IMR-90 (cell line): ENCODE data around the gene TPST1. TPM values are rescaled to one million over a fixed set of nuclear protein-coding genes. Genes with fewer than 3 reads are reported as not detected.
A peak's percentile ranks its signal among the peaks of the same experiment; 100 is the strongest.

Experiments used
- ATAC-seq: fragments of 200-7000 bp; cut with Tn5 transposase; 2 replicates; pipeline ENCODE4 v1.9.1; 2020; ENCODE audit warnings: low read depth, mild to moderate bottlenecking, moderate library complexity
- BruUV-seq: library from RNA; stranded (reverse); fragments of 400-500 nt; replicated peaks from 2 replicates; lab custom pipeline; 2021; lab: Mats Ljungman, UMichigan
- CTCF ChIA-PET: fragments of 300-600 bp; formaldehyde crosslinking; extraction: SDS; loops from one replicate; lab custom pipeline; 2021; ENCODE audit warnings: antibody characterized with exemption; lab: Yijun Ruan, JAX
- POLR2A ChIA-PET: fragments of 300-600 bp; sonication (Branson Sonifier 250); formaldehyde crosslinking; loops from one replicate; lab custom pipeline; 2022; ENCODE audit warnings: antibody characterized with exemption; ENCODE audit not compliant: unreplicated experiment; lab: Charles Lee
- DNase-seq: peaks from one replicate; pipeline ENCODE4 v3.0.0; 2013
- H2AFZ ChIP-seq: replicated peaks from 2 replicates; pipeline ENCODE3; 2013; ENCODE audit warnings: low read length, mild to moderate bottlenecking; ENCODE audit not compliant: poor library complexity
- H2AK5ac ChIP-seq: 2 replicates; pipeline ENCODE4 v1.6.1; 2013; ENCODE audit warnings: low read depth, low read length, inconsistent platforms
- H2AK9ac ChIP-seq: replicated peaks from 2 replicates; pipeline ENCODE3; 2013; ENCODE audit warnings: mild to moderate bottlenecking, low read depth, low read length, moderate library complexity; ENCODE audit not compliant: poor library complexity
- H2BK120ac ChIP-seq: 2 replicates; pipeline ENCODE4 v1.6.1; 2013; ENCODE audit warnings: low read depth, low read length, inconsistent platforms
- H2BK15ac ChIP-seq: 3 replicates; pipeline ENCODE4 v1.6.1; 2013; ENCODE audit warnings: low read depth, low read length, inconsistent platforms
- H2BK20ac ChIP-seq: 2 replicates; pipeline ENCODE4 v1.6.1; 2013; ENCODE audit warnings: low read depth, mild to moderate bottlenecking, inconsistent platforms, low read length, moderate library complexity
- H2BK5ac ChIP-seq: 2 replicates; pipeline ENCODE4 v1.6.1; 2013; ENCODE audit warnings: mild to moderate bottlenecking, low read depth, low read length, inconsistent platforms; ENCODE audit not compliant: poor library complexity, severe bottlenecking
- H3K14ac ChIP-seq: replicated peaks from 2 replicates; pipeline ENCODE4 v1.6.1; 2013; ENCODE audit warnings: low read depth, low read length, inconsistent platforms
- H3K18ac ChIP-seq: 2 replicates; pipeline ENCODE4 v1.6.1; 2013; ENCODE audit warnings: low read depth, low read length, control low read depth
- H3K23ac ChIP-seq: 2 replicates; pipeline ENCODE4 v1.6.1; 2013; ENCODE audit warnings: low read depth, low read length, inconsistent platforms
- H3K27ac ChIP-seq: 2 replicates; pipeline ENCODE4 v1.5.1; 2013; ENCODE audit warnings: mild to moderate bottlenecking, control low read depth, low read length; ENCODE audit not compliant: insufficient read depth
- H3K27me3 ChIP-seq: 2 replicates; pipeline ENCODE4 v1.6.1; 2013; ENCODE audit warnings: low read length; ENCODE audit not compliant: control insufficient read depth, insufficient read depth
- H3K36me3 ChIP-seq: 2 replicates; pipeline ENCODE4 v1.6.1; 2013; ENCODE audit warnings: low read length, mixed read lengths; ENCODE audit not compliant: control insufficient read depth, insufficient read depth
- H3K4ac ChIP-seq: 2 replicates; pipeline ENCODE4 v1.6.1; 2013; ENCODE audit warnings: low read depth, low read length, inconsistent platforms
- H3K4me1 ChIP-seq: 2 replicates; pipeline ENCODE4 v1.6.1; 2013; ENCODE audit warnings: low read length, mixed read lengths; ENCODE audit not compliant: control insufficient read depth, insufficient read depth
- H3K4me2 ChIP-seq: 2 replicates; pipeline ENCODE4 v1.6.1; 2013; ENCODE audit warnings: low read depth, mild to moderate bottlenecking, control low read depth, low read length, moderate library complexity
- H3K4me3 ChIP-seq: 2 replicates; pipeline ENCODE4 v1.5.1; 2013; ENCODE audit warnings: low read depth, mild to moderate bottlenecking, control low read depth, low read length, moderate library complexity; ENCODE audit not compliant: insufficient read depth
- H3K56ac ChIP-seq: 2 replicates; pipeline ENCODE4 v1.6.1; 2013; ENCODE audit warnings: low read length, inconsistent platforms; ENCODE audit not compliant: insufficient read depth; ENCODE audit errors: extremely low read depth
- H3K79me1 ChIP-seq, 2 experiments: 2 replicates each; pipeline ENCODE4 v1.6.1; 2013; ENCODE audit warnings: low read length in 2 of 2, inconsistent platforms in 1 of 2, low read depth in 1 of 2
- H3K9ac ChIP-seq: 2 replicates; pipeline ENCODE4 v1.6.1; 2013; ENCODE audit warnings: low read depth, low read length, control low read depth
- H3K9me1 ChIP-seq: 2 replicates; pipeline ENCODE4 v1.6.1; 2013; ENCODE audit warnings: low read length, inconsistent platforms; ENCODE audit not compliant: insufficient read depth
- H3K9me3 ChIP-seq: 2 replicates; pipeline ENCODE4 v1.6.1; 2013; ENCODE audit warnings: low read length; ENCODE audit not compliant: control insufficient read depth, insufficient read depth
- H4K20me1 ChIP-seq: 2 replicates; pipeline ENCODE4 v1.6.1; 2013; ENCODE audit warnings: low read length, inconsistent platforms; ENCODE audit not compliant: insufficient read depth
- H4K5ac ChIP-seq: 2 replicates; pipeline ENCODE4 v1.6.1; 2013; ENCODE audit warnings: mild to moderate bottlenecking, low read depth, low read length, control low read depth
- H4K8ac ChIP-seq, 2 experiments: 2 replicates each; pipeline ENCODE4 v1.6.1; 2013; ENCODE audit warnings: low read depth in 2 of 2, low read length in 2 of 2, control low read depth in 1 of 2, inconsistent platforms in 1 of 2
- H4K91ac ChIP-seq: 2 replicates; pipeline ENCODE4 v1.6.1; 2013; ENCODE audit warnings: low read depth, low read length, inconsistent platforms; ENCODE audit not compliant: insufficient read depth
- CEBPB ChIP-seq: IDR thresholded peaks from 2 replicates; pipeline ENCODE4 v1.6.1; 2012; ENCODE audit warnings: low read depth, low read length, improper control_type of control experiment
- FOS ChIP-seq: fragments of 150-350 bp; IDR thresholded peaks from 2 replicates; pipeline ENCODE4 v1.6.1; 2016; ENCODE audit warnings: low read depth, low read length
- POLR2A ChIP-seq: IDR thresholded peaks from 2 replicates; pipeline ENCODE4 v1.6.1; 2012; ENCODE audit warnings: mild to moderate bottlenecking, low read depth, low read length
- WGBS, 2 experiments: methylation state at CpG; one replicate each; pipeline versions ENCODE4 v1.1.5 to v1.1.7; 2013; ENCODE audit warnings: missing lambda C conversion rate in 2 of 2; ENCODE audit not compliant: insufficient read length in 1 of 2; ENCODE audit errors: extremely low coverage in 2 of 2; 5-methylcytosine and 5-hydroxymethylcytosine counted together
- dilution Hi-C: fragments of 300-500 bp; cut with HindIII; formaldehyde crosslinking; loops from one replicate; pipeline ENCODE4 v1.14.3; 2018; ENCODE audit warnings: low sequenced_read_pairs; ENCODE audit not compliant: unreplicated experiment
- in situ Hi-C: fragments of 300-500 bp; cut with MboI; formaldehyde crosslinking; loops from 3 replicates; pipeline ENCODE4 v1.14.3; 2019; ENCODE audit warnings: low sequenced_read_pairs, inconsistent platforms, mixed read lengths
- intact Hi-C: fragments of 100-400 bp; cut with micrococcal nuclease; formaldehyde crosslinking; loops from 2 replicates; pipeline ENCODE4 v1.10.0; 2022
- polyA plus RNA-seq, 3 experiments: library from polyadenylated mRNA; depleted of rRNA; stranded (reverse); fragments of >200 nt; gene quantifications; 2 replicates each; pipeline ENCODE4 v1.2.3, GENCODE V29; 2012; ENCODE audit warnings: low replicate concordance in 1 of 3
- total RNA-seq: library from RNA; depleted of rRNA; stranded (reverse); fragments of >200 nt; gene quantifications from 2 replicates; pipeline ENCODE4 v1.2.3, GENCODE V29; 2012

Gene TPST1
- total and polyA plus RNA-seq, 2 of the 4 experiments (the other 2 are of a cell fraction): 37.7 to 58.6 TPM

GRCh38 chr7:66182920-66183319, 22.2 kb upstream of the TPST1 start:
- no peak overlapping the region for H3K18ac ChIP-seq
- H2BK15ac ChIP-seq: no peak overlapping the region; the same call in 2 of the 3 replicates
- peaks cover 11% of the 10 kb centered on the region for H3K4me1 ChIP-seq
- dilution Hi-C loops: no loop called here
- no peak overlapping the region for H2BK5ac ChIP-seq
- intact Hi-C loops: no loop called here
- H4K5ac ChIP-seq: no peak overlapping the region; the same call in 1 of the 2 replicates
- H3K4me3 ChIP-seq: no peak overlapping the region
- H2BK20ac ChIP-seq: peak overlapping the region; percentile 33; the same call in 1 of the 2 replicates
- H2AK9ac ChIP-seq: no peak overlapping the region
- H3K9me1 ChIP-seq: no peaks in the 10 kb centered on the region
- H3K9ac ChIP-seq: no peak overlapping the region
- no peak overlapping the region for H4K8ac ChIP-seq
- no peak overlapping the region for H2AK5ac ChIP-seq
- no peak for ATAC-seq
- H3K79me1 ChIP-seq: no peaks in the 10 kb centered on the region
- ChIA-PET CTCF (no interaction called here), POLR2A (no interaction called here)
- H3K27ac ChIP-seq: no peak overlapping the region
- no peak overlapping the region for H3K23ac ChIP-seq
- H3K27me3 ChIP-seq: no peaks in the 10 kb centered on the region
- peaks cover 2% of the 10 kb centered on the region; the same call in 1 of the 2 replicates for H3K9me3 ChIP-seq
- no peak overlapping the region for H4K91ac ChIP-seq
- no peak overlapping the region for H3K4me2 ChIP-seq
- BruUV-seq: no TSS peak
- no peak overlapping the region for H3K14ac ChIP-seq
- no peak overlapping the region for H2AFZ ChIP-seq
- no CpG with 5 or more reads among the region's 6 CpGs for WGBS, 2 experiments
- in situ Hi-C loops: no loop called here
- no peaks in the 10 kb centered on the region for H3K36me3 ChIP-seq
- DNase-seq: no peak
- H3K4ac ChIP-seq: no peak overlapping the region
- TF ChIP-seq FOS (no peak), POLR2A (no peak), CEBPB (peak; percentile 18; the same call in 1 of the 2 replicates)
- no peak overlapping the region for H2BK120ac ChIP-seq
- no peak overlapping the region for H3K56ac ChIP-seq
- H4K20me1 ChIP-seq: no peaks in the 10 kb centered on the region
